Endothelial cell of umbilical vein (primary cell): Measurements from ENCODE around the gene KCNS1.

Experiments
- CTCF ChIP-seq, 2 donors: IDR thresholded peaks; 1 replicate in 1 of 2; 2 replicates in 1 of 2; pipeline ENCODE4 v1.5.1; 2011; ENCODE audit warnings: low read length in 2 of 2, mild to moderate bottlenecking in 2 of 2, moderate library complexity in 2 of 2, control low read depth in 1 of 2, inconsistent platforms in 1 of 2, low read depth in 1 of 2; ENCODE audit not compliant: insufficient read depth in 1 of 2; ENCODE audit errors: extremely low read depth in 1 of 2
- EZH2 ChIP-seq: IDR thresholded peaks from 2 replicates; pipeline ENCODE4 v1.6.1; 2012; ENCODE audit warnings: borderline replicate concordance, low read depth, mild to moderate bottlenecking, moderate library complexity, low read length, inconsistent platforms; ENCODE audit not compliant: severe bottlenecking
- FOS ChIP-seq: IDR thresholded peaks from 2 replicates; pipeline ENCODE4 v1.6.1; 2011; ENCODE audit warnings: mild to moderate bottlenecking, low read length, moderate library complexity, borderline replicate concordance; ENCODE audit not compliant: insufficient read depth
- GATA2 ChIP-seq: IDR thresholded peaks from 2 replicates; pipeline ENCODE4 v1.7.0; 2011; ENCODE audit warnings: low read depth, mild to moderate bottlenecking, moderate library complexity, mixed read lengths, low read length; ENCODE audit not compliant: insufficient read length, insufficient read depth
- JUN ChIP-seq: IDR thresholded peaks from 2 replicates; pipeline ENCODE4 v1.6.1; 2011; ENCODE audit warnings: borderline replicate concordance, low read depth; ENCODE audit not compliant: insufficient read length, insufficient read depth
- MAX ChIP-seq: IDR thresholded peaks from 2 replicates; pipeline ENCODE4 v1.6.1; 2011; ENCODE audit not compliant: insufficient read depth, insufficient read length
- MYC ChIP-seq: IDR thresholded peaks from one replicate; pipeline ENCODE4 v1.6.1; 2011; ENCODE audit warnings: mild to moderate bottlenecking, low read depth, low read length
- POLR2A ChIP-seq: IDR thresholded peaks from 2 replicates; pipeline ENCODE4 v1.6.1; 2012; ENCODE audit warnings: low read depth, mild to moderate bottlenecking, control low read depth, low read length
- POLR2AphosphoS5 ChIP-seq: IDR thresholded peaks from 2 replicates; pipeline ENCODE4 v1.6.1; 2012; ENCODE audit warnings: low read depth, mild to moderate bottlenecking, control low read depth, low read length, moderate library complexity; ENCODE audit not compliant: insufficient read depth

- TF ChIP-seq POLR2AphosphoS5 (no peak), POLR2A (no peak), EZH2 (no peak), MAX (no peak), CTCF (IDR thresholded peaks at IDR 0.05; ENCODE audit: extremely low read depth in 1 of 2, insufficient read depth in 1 of 2, low read depth in 1 of 2, low read length in 2 of 2) (no peak), MYC (no peak), GATA2 (no peak), JUN (no peak), FOS (no peak)
These were observed 33.4 kb downstream of the KCNS1 start for GRCh38 chr20:45067558-45067957.
